HG03460 (cell line): ENCODE results near the gene GAL3ST2.
"Not testable (repeated sequence)": the region's sequence is repeated elsewhere in the genome, so short reads cannot be mapped to it uniquely, and the experiment has no call there.

Experiments used
- ATAC-seq: cut with Tn5 transposase; IDR thresholded peaks from one replicate; pipeline ENCODE4 v1.9.1; 2021; ENCODE audit not compliant: unreplicated experiment

GAL3ST2 gene

GRCh38 chr2:241746084-241746483 is 30.5 kb upstream of the GAL3ST2 start:
- no peak for ATAC-seq

DNA sequence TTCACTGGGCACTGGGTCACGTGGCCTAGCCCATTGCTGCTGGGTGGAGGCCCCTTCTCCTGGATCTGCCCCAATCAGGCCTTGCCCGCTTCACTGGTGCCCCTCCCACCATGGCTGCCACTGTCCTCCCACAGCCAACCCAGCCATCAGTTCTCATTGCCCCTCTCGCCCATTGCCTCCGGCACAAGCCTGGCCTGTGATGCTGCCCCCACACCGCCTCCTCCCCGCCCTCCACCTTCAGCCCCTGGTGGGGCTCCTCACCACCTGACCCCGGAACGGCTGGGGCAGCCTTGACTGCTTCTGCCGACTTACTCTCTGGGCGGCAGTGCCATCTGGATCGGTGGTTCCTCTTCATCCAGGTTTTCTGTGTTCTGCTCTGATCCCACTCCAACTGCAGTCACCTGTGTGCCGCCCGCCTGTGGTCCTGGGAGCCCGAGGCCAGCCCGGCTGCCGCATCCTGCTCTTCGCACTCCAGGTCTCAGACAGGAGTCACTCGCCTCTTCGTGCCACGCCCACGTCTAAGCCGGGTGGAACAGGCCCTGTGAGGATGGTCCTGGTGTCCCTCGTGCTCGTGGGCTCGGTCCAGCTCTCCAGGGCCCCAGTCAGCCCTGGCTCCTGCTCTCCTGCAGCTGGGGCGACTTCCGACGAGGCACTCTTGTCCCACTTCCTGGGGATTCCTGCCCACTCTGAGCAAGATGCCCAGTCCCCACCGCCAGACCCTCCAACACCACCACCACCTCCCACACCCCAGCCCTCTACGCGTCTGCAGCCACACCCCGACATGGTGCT is 28.0 kb upstream of the GAL3ST2 start:
- ATAC-seq, result no peak

- ATAC-seq, result no peak
These were observed 26.4 kb upstream of the GAL3ST2 start for GRCh38 chr2:241750076-241750840.

GRCh38 chr2:241751152-241751551 is 25.5 kb upstream of the GAL3ST2 start:
- ATAC-seq, result no peak

GRCh38 chr2:241751776-241752175 is 24.8 kb upstream of the GAL3ST2 start:
- no peak for ATAC-seq

DNA sequence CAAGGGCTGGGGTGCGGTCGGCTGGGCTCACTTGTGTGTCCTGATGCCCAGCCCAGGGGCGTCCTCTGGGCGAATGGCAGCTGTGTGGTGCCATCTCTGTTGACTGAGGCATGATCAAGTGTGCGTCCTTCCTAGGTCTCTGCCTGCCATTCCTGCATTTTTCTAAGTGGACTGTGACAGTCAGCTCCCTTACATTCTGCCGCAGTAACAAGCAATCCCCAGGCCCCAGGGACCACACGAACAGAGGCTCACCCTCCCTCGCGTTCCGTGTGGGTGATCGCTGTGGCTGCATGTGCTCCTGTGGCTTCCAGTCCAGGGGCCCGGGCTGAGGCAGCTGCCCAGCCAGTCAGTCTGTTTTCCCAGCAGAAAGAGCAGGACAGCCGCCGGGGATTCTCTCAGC is 24.4 kb upstream of the GAL3ST2 start:
- no peak for ATAC-seq

DNA sequence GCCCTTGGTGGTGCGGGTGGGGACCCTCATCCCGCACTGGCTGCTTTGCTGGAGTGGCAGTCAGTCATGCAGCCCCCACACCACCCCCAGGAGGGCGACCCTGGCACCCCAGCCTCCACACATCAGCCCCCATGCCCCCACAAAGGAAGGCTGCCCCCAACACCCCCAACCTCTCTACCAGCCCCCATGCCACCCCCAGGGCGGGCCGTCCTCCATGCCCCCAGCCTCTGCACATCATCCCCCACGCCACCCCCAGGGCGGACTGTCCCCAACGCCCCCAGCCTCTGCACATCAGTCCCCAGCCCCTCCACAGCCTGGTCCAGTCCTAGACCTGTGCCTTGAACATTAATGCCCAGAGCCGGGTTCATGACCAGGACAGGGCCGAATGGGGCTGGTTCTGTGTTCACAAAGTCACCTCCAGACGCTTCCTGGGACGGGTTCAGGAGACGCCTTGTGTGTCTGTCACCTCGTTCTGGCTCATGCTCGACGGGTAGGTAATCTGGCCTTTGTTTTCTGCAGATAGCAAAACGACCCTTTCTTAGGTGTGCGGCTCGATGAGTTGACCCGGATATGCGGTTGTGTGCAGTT is 23.8 kb upstream of the GAL3ST2 start:
- ATAC-seq, result no peak

DNA sequence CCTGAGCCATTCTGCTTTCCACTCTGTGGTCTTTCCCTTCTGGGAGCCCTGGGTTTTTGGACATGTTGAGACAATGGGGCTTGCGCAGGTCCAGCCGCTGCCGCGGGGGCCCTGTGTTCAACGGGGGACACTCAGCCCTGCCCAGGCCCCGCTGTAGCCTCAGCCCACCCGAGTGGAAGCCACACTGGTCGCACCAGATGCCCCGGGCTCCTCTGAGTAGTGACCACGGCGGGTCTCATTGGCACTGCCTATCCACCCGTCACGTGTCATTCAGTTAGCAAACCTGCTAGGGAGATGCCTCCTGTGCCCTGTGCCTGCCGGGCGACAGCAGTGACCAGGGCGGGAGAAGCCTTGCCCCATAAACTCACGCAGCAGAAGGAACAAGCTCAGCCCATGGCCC is 23.1 kb upstream of the GAL3ST2 start:
- no peak for ATAC-seq

- ATAC-seq, result no peak
These were observed 22.6 kb upstream of the GAL3ST2 start for GRCh38 chr2:241754042-241754441.

DNA sequence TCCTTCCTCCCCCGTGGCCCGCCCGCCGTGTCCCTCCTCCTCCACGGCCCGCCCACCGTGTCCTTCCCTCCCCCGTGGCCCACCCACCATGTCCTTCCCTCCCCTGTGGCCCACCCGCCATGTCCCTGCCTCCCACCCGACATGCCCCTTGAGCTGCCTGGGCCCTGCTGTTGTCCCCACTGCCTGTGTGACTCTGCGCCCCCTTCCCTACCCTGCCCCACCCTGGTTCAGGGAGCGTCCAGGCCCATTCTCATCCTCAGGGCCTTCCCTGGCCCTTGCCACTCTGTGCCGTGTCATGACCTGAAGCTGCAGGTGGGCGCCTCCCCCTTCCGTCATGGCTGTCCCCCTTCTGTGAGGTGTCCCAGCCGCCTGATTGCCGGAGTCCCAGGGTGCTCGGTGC is 21.5 kb upstream of the GAL3ST2 start:
- no peak for ATAC-seq

DNA sequence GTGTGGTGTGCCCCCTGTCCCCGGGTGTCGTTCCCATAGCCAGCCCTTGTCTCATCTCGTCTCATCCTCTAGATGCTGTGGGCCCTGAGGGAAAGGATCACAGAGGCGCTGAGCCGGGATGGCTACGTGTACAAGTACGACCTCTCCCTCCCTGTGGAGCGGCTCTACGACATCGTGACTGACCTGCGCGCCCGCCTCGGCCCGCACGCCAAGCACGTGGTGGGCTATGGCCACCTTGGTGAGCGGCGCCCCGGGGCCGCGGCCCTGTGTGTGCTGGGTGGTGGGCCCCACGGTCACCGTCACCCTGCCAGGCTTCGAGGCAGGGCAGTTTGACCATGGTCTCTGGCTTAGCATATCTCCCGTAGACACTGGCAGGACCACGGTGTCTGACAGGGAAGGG is 20.8 kb upstream of the GAL3ST2 start:
- ATAC-seq, result no peak

DNA sequence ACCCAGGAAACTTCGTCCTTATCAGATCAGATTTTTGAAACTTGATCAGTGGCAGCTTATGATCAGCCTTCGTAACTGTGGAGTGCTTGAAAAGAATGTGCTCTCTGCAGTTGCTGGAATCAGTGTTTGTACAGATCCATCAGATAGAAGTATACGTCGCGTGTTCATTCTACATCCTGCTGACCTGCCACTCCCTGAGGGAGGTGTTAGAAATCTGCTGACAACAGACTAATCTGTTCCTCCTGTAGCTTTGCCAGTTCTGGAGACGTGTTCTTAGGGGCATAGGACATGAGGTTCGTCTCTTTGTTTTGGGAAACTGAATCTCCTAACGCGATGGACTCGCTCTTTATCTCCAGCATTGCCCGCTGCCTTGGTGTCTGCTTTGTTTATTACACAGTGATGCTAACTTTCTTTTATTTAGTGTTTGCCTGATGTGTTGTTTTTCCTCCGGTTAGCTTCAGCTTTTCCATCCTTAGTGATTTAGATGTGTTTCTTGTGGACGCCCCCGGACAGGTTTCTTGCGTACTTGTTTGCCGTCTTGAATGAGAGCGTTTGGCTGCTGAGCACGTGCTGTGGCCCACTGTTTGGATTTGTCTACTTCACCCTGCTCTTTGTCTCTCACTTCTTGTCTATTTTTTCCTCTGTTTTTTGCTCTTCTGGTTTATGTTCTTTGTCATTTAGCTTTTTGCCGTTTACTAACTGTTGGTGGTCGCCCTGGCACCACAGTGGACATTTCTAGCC is 17.4 kb upstream of the GAL3ST2 start:
- ATAC-seq, result no peak

GRCh38 chr2:241759893-241760292 is 16.7 kb upstream of the GAL3ST2 start:
- ATAC-seq, result not testable (repeated sequence)

DNA sequence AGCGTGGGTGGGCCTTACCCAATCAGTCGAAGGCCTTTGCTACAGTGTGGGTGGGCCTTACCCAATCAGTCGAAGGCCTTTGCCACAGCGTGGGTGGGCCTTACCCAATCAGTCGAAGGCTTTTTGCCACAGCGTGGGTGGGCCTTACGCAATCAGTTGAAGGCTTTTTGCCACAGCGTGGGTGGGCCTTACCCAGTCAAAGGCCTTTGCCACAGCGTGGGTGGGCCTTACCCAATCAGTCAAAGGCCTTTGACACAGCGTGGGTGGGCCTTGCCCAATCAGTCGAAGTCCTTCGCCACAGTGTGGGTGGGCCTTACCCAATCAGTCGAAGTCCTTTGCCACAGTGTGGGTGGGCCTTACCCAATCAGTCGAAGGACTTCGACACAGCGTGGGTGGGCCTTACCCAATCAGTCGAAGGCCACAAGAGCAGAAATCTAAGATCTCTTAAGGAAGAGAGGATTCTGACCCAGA is 16.3 kb upstream of the GAL3ST2 start:
- no peak for ATAC-seq

DNA sequence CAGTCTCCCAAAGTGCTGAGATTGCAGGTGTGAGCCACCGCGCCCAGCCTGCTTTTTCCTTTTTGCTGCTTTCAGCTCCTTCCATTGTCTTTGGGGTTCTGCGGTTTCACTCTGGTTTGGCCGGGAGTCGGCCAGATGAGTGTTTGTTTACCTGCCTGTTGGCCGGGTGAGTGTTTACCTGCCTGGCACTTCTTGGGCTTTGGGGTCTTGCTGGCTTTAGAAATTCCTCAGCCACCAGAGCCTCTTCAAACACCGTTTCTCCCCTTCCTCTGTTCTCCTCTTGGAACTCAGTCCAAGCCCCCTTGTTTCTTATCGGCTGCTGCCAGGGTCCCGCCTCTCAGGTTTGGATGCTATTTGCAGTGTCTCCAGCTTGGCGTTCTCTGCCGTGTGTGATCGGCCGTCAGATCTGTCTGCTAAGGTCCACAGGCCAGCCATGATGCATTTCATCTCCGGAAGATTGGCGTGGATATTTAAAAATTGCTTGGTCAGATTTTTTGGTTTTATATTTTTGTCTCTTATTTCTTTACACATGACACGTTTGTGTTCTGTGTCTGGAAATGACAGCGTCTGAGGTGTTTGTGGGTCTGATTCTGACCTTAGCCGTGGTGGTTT is 14.2 kb upstream of the GAL3ST2 start:
- no peak for ATAC-seq

DNA sequence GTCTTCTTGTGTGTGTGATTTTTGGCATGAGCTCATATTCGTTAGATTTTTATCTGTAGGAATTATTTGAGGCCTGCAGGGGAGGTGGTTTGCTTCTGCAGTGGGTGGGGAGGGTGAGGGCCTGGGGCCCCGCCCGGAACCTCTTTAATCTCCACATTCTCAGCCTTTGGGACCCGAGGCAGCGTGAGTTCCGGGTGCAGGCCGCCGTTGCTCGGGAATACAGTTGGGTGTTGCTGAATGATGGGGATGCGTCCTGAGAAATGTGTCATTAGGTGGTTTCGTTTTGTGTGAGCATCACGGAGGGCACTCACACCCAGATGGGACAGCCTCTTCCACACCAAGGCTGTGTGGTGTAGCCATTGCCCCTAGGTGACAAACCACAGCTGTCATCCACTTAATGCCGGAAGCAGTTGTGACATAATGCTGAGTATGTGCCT is 13.7 kb upstream of the GAL3ST2 start:
- ATAC-seq, result no peak

DNA sequence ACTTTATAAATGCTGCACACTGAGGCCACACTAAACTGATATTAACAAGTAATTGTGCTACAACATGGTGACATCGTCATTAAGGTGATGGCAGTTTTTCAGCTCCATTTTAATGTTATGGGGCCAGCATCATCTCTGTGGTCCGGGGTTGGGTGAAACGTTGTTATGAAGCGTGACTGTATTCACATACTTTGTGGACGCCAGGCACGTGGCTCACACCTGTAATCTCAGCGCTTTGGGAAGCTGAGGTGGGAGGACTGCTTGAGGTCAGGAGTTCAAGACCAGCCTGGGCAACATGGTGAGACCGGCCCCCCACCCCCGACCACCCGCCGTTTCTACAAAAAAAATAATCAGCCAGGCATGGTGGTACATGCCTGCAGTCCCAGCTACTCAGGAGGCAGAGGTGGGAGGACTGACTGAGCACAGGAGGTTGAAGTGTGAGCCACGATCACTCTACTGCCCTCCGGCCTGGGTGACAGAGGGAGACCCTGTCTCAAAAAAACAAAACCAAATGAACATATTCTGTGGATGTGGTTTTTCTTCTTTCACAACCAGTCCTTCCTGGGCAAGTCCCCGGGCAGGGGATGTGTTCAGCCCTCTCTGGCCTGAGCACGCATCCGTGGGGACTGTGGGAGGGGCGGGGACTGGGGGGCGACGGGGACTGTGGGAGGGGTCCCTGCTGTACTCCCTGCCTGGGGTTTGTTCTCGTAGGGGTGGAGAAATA is 12.9 kb upstream of the GAL3ST2 start:
- no peak for ATAC-seq

GRCh38 chr2:241764275-241765241 is 12.1 kb upstream of the GAL3ST2 start:
- no peak for ATAC-seq
